T follicular helper cell (primary cell): ENCODE data around the gene TH.

ENCODE experiments used
- DNase-seq: peaks from one replicate; pipeline ENCODE4 v3.0.0-alpha.2; 2020; ENCODE audit warnings: low read depth
- total RNA-seq, 2 experiments: gene quantifications; one replicate each; lab custom pipeline; 2026; lab: John Stamatoyannopoulos, UW

The TH gene
- total RNA-seq = 0 reads per million in 2 experiments

- DNase-seq = no peak
Measured at GRCh38 chr11:2171591-2172003, at the start of gene TH. TH (minus strand) TSS chr11:2171815; CDS start chr11:2171786, 29 bp downstream.

- no peak for DNase-seq
Measured at GRCh38 chr11:2221024-2221423, 49.4 kb upstream of the TH start.

GRCh38 chr11:2220173-2220771 is 48.7 kb upstream of the TH start:
- no peak for DNase-seq

- DNase-seq = no peak
Measured at GRCh38 chr11:2219318-2220017, 47.9 kb upstream of the TH start.

- DNase-seq = no peak
Measured at GRCh38 chr11:2218031-2218633, 46.5 kb upstream of the TH start.

- no peak for DNase-seq
Measured at GRCh38 chr11:2217211-2218030, 45.8 kb upstream of the TH start.

GRCh38 chr11:2216400-2217064 is 44.9 kb upstream of the TH start:
- DNase-seq = no peak

- no peak for DNase-seq
Measured at GRCh38 chr11:2215561-2216399, 44.2 kb upstream of the TH start.

- no peak for DNase-seq
Measured at GRCh38 chr11:2215230-2215560, 43.6 kb upstream of the TH start.

- no peak for DNase-seq
Measured at GRCh38 chr11:2214527-2215229, 43.1 kb upstream of the TH start.

GRCh38 chr11:2213890-2214526 is 42.4 kb upstream of the TH start:
- DNase-seq = no peak

- DNase-seq = no peak
Measured at GRCh38 chr11:2213384-2213842, 41.8 kb upstream of the TH start.

- DNase-seq = no peak
Measured at GRCh38 chr11:2212411-2213251, 41.0 kb upstream of the TH start.

- no peak for DNase-seq
Measured at GRCh38 chr11:2211113-2211971, 39.7 kb upstream of the TH start.

- DNase-seq = no peak
Measured at GRCh38 chr11:2210366-2211112, 38.9 kb upstream of the TH start.

- DNase-seq = no peak
Measured at GRCh38 chr11:2209900-2210321, 38.3 kb upstream of the TH start.

- no peak for DNase-seq
Measured at GRCh38 chr11:2209370-2209801, 37.8 kb upstream of the TH start.
